Measurements from ENCODE around the gene ELMO1. TPM values are rescaled to one million over a fixed set of nuclear protein-coding genes. Genes with fewer than 3 reads are reported as not detected.

The ELMO1 gene
- total and polyA plus RNA-seq, 2 donors from 2014 or later, result 6.0 to 35.4 TPM

DNA sequence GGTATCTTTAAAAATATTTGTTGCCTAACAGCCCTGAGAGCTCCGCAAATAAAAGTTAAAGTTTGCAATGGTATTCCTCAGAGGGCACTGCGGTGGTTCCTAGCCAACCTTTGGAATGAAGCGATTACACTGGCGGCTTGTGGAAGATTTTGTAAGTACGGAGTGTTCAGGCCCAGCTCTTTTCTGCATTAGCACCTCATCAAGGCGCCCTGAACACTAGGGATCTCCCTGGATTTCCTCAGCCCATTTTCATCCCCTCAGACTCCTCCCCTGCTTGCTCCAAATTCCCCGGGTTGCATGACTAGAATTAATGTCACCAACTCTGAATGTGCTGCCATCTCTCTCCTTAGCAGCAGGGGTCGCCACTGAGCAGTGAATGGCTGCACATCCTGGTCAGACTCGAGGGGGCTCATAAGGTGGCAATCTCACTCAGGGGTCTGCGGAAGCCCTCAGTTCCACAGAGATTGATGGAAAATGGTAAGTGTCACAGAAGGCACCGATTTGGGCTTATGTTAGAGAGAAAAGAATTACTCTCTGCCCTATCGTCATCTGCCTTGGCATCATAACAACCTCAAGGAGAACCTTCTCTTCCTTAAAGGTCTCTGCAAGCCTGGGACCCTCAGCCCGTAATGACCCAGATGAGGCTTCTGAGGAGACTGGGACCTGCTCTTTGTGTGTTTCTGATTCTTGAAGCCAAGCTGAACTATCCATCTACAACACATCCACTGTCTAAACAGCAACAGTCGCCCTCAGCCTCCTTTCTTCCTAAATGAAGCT, 461.5 kb downstream of the ELMO1 start:
- DNase-seq, result peak; percentile 58 to 79 (median 67)
- TF ChIP-seq, protein P1, sequence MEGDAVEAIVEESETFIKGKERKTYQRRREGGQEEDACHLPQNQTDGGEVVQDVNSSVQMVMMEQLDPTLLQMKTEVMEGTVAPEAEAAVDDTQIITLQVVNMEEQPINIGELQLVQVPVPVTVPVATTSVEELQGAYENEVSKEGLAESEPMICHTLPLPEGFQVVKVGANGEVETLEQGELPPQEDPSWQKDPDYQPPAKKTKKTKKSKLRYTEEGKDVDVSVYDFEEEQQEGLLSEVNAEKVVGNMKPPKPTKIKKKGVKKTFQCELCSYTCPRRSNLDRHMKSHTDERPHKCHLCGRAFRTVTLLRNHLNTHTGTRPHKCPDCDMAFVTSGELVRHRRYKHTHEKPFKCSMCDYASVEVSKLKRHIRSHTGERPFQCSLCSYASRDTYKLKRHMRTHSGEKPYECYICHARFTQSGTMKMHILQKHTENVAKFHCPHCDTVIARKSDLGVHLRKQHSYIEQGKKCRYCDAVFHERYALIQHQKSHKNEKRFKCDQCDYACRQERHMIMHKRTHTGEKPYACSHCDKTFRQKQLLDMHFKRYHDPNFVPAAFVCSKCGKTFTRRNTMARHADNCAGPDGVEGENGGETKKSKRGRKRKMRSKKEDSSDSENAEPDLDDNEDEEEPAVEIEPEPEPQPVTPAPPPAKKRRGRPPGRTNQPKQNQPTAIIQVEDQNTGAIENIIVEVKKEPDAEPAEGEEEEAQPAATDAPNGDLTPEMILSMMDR (IDR thresholded peaks at IDR 0.05; ENCODE audit: borderline replicate concordance, extremely low read depth, insufficient read depth), result peak; percentile 87
- Histone ChIP-seq H3K4me3 (ENCODE audit: low read length in 3 of 3) (no peak overlapping the region), H3K27ac (ENCODE audit: low read depth in 2 of 2, low read length in 2 of 2) (no peak overlapping the region), H3K27me3 (ENCODE audit: control insufficient read depth, insufficient read depth, low read length) (no peaks in the 10 kb centered on the region), H3K36me3 (ENCODE audit: control insufficient read depth in 2 of 3, insufficient read depth in 3 of 3, low read length in 3 of 3) (no peaks in the 10 kb centered on the region), H3K9me3 (ENCODE audit: control insufficient read depth in 2 of 3, insufficient read depth in 1 of 3, low read length in 3 of 3) (no peaks in the 10 kb centered on the region), H3K4me1 (ENCODE audit: control insufficient read depth in 2 of 3, insufficient read depth in 2 of 3, low read depth in 1 of 3, low read length in 3 of 3) (peaks cover 0 to 3% (median 0%) of the 10 kb centered on the region in 3 donors), H3K9ac (ENCODE audit: low read length in 3 of 3) (no peak overlapping the region)
- intact Hi-C loops (cut with DNase I), result loop anchor here (10.0 kb wide), 1 partner anchor 208 kb away; no protein-coding TSS in a partner anchor
- no peak for FAIRE-seq

DNA sequence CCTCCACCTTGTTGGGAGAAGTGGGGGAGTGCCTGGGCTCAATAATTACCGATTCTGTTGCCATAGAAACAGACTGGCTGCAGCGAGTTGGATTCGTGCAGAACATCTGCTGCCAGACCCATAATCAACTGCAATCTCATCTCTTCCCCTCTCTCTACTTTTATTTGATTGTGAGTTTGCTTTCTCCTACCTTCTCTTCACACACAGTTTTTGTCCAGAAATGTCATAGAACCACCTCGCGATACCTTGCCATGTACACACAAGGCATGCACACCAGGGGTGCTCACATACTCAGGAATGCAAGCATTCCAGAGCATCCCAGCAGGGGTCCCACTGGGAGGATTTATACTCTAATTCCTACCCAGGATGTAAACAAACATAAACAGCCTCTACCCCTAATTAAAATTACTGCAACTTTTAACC, 462.1 kb downstream of the ELMO1 start:
- Histone ChIP-seq H3K4me1 (ENCODE audit: control insufficient read depth in 2 of 3, insufficient read depth in 2 of 3, low read depth in 1 of 3, low read length in 3 of 3) (peaks cover 0 to 3% (median 0%) of the 10 kb centered on the region in 3 donors), H3K36me3 (ENCODE audit: control insufficient read depth in 2 of 3, insufficient read depth in 3 of 3, low read length in 3 of 3) (no peaks in the 10 kb centered on the region), H3K9me3 (ENCODE audit: control insufficient read depth in 2 of 3, insufficient read depth in 1 of 3, low read length in 3 of 3) (no peaks in the 10 kb centered on the region), H3K9ac (ENCODE audit: low read length in 3 of 3) (no peak overlapping the region), H3K4me3 (ENCODE audit: low read length in 3 of 3) (no peak overlapping the region), H3K27me3 (ENCODE audit: control insufficient read depth, insufficient read depth, low read length) (no peaks in the 10 kb centered on the region), H3K27ac (ENCODE audit: low read depth in 2 of 2, low read length in 2 of 2) (no peak overlapping the region)
- TF ChIP-seq, protein P1 (IDR thresholded peaks at IDR 0.05; ENCODE audit: borderline replicate concordance, extremely low read depth, insufficient read depth), result no peak
- intact Hi-C loops (cut with DNase I), result loop anchor here (10.0 kb wide), 1 partner anchor 208 kb away; no protein-coding TSS in a partner anchor
- FAIRE-seq (no peak), DNase-seq (peak in 1 of 5 donors; percentile 20)

DNA sequence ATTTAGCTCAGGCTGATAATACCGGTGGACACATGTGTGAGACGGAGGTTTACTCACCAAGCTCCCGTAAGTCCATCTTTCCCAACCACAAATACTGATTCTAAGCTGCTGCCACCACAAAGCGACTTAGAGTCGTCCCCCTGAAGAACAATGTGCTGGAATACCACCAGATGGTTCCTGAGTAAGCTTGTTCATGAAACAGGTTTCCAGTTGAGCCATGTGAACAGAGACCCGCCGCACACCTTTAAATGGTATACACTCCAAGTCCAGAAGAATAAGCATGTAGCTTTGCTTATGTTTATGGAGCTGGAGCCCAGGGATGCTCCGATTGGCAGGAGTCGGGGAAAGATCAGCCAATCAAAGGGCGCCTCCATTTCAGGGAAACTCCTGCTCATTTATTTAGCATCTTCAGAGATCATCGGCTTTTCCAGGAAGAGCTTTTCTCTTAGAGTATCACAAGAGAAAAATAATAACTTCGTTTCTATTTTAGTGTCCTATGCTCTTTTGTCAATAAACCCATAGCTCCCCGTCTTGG, 462.7 kb downstream of the ELMO1 start:
- intact Hi-C loops (cut with DNase I), result loop anchor here (10.0 kb wide), 1 partner anchor 209 kb away; no protein-coding TSS in a partner anchor
- FAIRE-seq (no peak), DNase-seq (no peak)
- Histone ChIP-seq H3K9ac (ENCODE audit: low read length in 3 of 3) (no peak overlapping the region), H3K4me3 (ENCODE audit: low read length in 3 of 3) (no peak overlapping the region), H3K36me3 (ENCODE audit: control insufficient read depth in 2 of 3, insufficient read depth in 3 of 3, low read length in 3 of 3) (no peaks in the 10 kb centered on the region), H3K27ac (ENCODE audit: low read depth in 2 of 2, low read length in 2 of 2) (no peak overlapping the region), H3K4me1 (ENCODE audit: control insufficient read depth in 2 of 3, insufficient read depth in 2 of 3, low read depth in 1 of 3, low read length in 3 of 3) (peaks cover 0 to 3% (median 0%) of the 10 kb centered on the region in 3 donors), H3K9me3 (ENCODE audit: control insufficient read depth in 2 of 3, insufficient read depth in 1 of 3, low read length in 3 of 3) (no peaks in the 10 kb centered on the region), H3K27me3 (ENCODE audit: control insufficient read depth, insufficient read depth, low read length) (no peaks in the 10 kb centered on the region)
- TF ChIP-seq, protein P1 (IDR thresholded peaks at IDR 0.05; ENCODE audit: borderline replicate concordance, extremely low read depth, insufficient read depth), result no peak

Measured in kidney (tissue), 14 donors.